ENCODE results near the gene R3HDM2. TPM values are rescaled to one million over a fixed set of nuclear protein-coding genes. Genes with fewer than 3 reads are reported as not detected.

Gene R3HDM2
- total RNA-seq, 4 donors from 2014 or later = 30.7 to 40.8 (median 35.5) TPM

DNA sequence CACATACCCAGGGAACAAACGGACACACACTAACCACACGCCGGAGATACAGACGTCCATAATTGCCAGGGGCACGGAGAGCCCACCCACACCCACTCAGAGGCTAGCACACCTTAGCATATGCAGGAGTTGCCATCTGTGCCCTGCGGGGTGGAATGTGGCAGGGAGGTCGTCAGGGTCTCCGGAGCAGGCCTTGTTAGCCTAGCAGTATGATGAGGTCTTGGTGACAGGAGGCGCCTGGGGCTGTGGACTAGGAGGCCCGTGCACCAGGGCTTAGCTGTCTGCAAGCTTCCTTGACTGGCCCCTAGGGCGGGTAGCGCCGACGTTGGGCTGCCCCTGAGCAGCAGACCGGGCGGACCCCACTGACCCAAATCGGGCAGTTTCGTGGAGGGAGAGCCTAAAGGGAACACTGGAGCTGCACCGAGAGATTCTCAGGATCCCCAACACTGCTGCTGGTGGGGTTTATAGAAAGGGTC, 189.9 kb downstream of the R3HDM2 start:
- no peaks in the 10 kb centered on the region for H3K36me3 ChIP-seq
- peaks cover 35% of the 10 kb centered on the region for H3K27me3 ChIP-seq
- intact Hi-C loops (cut with DNase I) = no loop called here
- no peak overlapping the region for H3K4me3 ChIP-seq (replicated peaks in 1 of 3)
- WGBS, 2 donors = 13 to 31% methylated on average over 13 of the region's 19 CpGs
- H3K4me1 ChIP-seq = peaks cover 31 to 60% of the 10 kb centered on the region in 2 donors
- no peaks in the 10 kb centered on the region for H3K9me3 ChIP-seq
- TF ChIP-seq POLR2A (IDR thresholded peaks at IDR 0.05) = no peak
- TF ChIP-seq, protein P1, sequence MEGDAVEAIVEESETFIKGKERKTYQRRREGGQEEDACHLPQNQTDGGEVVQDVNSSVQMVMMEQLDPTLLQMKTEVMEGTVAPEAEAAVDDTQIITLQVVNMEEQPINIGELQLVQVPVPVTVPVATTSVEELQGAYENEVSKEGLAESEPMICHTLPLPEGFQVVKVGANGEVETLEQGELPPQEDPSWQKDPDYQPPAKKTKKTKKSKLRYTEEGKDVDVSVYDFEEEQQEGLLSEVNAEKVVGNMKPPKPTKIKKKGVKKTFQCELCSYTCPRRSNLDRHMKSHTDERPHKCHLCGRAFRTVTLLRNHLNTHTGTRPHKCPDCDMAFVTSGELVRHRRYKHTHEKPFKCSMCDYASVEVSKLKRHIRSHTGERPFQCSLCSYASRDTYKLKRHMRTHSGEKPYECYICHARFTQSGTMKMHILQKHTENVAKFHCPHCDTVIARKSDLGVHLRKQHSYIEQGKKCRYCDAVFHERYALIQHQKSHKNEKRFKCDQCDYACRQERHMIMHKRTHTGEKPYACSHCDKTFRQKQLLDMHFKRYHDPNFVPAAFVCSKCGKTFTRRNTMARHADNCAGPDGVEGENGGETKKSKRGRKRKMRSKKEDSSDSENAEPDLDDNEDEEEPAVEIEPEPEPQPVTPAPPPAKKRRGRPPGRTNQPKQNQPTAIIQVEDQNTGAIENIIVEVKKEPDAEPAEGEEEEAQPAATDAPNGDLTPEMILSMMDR (IDR thresholded peaks at IDR 0.05) = no peak
- no peak overlapping the region for H3K27ac ChIP-seq
- DNase-seq = no peak

DNA sequence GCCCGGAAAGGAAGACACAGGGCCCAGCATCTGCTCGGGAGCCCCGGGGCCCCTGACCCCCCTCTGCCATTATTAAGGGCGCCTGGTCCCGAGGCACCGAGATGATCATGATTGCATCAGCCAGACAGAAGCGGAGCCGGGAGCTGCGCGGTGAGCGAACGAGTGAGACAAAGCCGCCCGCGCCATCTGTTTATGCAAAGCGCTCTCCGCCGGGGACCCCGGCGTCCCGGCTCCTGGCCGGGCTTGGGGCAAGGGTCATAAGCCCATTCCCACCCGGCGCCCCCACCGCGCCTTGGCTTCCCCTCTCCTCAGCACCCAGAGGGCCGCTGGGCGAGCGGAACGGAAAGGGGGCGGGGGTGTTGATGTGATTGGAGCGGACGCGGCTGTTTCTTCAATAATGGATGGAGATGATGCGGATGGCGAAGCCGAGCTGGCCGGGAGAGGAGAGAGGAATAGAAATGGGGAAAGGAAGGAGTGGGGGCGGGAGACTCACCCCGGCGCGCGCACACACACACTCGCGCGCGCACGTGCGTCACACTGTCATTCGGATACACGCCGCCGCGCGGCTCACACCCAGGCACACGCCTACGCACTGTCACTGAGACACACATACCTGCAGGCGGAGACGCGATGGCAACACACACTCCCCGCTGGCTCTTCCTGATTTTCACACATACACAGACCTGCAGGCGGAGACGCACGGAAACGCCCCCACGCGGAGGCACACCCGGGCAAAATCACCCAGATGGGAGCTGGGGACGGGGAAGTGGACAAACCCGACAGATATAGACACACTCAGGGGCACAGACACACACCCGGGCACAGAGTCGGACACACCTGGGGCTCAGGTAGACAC, 190.5 kb downstream of the R3HDM2 start:
- Histone ChIP-seq H3K36me3 (no peaks in the 10 kb centered on the region), H3K9me3 (no peaks in the 10 kb centered on the region), H3K27me3 (peaks cover 35% of the 10 kb centered on the region), H3K4me1 (peaks cover 31 to 60% of the 10 kb centered on the region in 2 donors), H3K4me3 (replicated peaks in 1 of 3) (peak overlapping the region in 2 of 3 donors; percentile 31 to 40), H3K27ac (no peak overlapping the region)
- 1% methylated on average over 45 of the region's 72 CpGs for WGBS, 2 donors
- intact Hi-C loops (cut with DNase I) = no loop called here
- peak; percentile 38 to 50 for DNase-seq
- TF ChIP-seq, protein P1 (IDR thresholded peaks at IDR 0.05) = peak in 1 of 6 experiments; percentile 7
- TF ChIP-seq POLR2A (IDR thresholded peaks at IDR 0.05) = no peak

DNA sequence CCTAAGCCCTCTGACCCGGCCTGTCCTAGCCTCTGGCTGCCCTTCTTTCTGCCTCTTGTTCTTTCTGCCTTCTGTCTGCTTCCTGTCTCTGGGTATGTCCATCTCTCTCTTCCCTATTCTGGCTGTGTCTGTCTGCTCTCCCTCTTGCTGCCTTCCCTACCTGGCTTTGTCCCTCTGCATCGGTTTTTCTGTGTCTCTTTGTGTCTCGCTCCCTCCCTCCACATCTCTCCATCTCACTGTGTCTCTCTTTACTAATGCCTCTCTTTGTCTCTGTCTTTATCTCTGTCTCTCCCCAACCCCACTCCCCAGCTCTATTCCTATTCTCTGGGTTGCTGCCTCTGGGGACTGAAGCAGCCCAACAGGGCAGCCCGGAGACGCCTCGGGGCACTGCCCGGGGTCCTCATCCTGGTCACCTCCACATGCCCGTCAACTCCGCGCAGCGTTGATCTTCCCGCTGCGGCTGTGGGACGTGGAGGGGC, 191.2 kb downstream of the R3HDM2 start:
- Histone ChIP-seq H3K36me3 (no peaks in the 10 kb centered on the region), H3K4me3 (replicated peaks in 1 of 3) (peak overlapping the region in 2 of 3 donors; percentile 31 to 40), H3K9me3 (no peaks in the 10 kb centered on the region), H3K27ac (no peak overlapping the region), H3K27me3 (peaks cover 35% of the 10 kb centered on the region), H3K4me1 (peaks cover 31 to 60% of the 10 kb centered on the region in 2 donors)
- TF ChIP-seq, protein P1 (IDR thresholded peaks at IDR 0.05) = no peak
- TF ChIP-seq POLR2A (IDR thresholded peaks at IDR 0.05) = no peak
- intact Hi-C loops (cut with DNase I) = no loop called here
- no peak for DNase-seq
- 2 to 4% methylated on average over 13 to 14 of the region's 14 CpGs for WGBS, 2 donors

DNA sequence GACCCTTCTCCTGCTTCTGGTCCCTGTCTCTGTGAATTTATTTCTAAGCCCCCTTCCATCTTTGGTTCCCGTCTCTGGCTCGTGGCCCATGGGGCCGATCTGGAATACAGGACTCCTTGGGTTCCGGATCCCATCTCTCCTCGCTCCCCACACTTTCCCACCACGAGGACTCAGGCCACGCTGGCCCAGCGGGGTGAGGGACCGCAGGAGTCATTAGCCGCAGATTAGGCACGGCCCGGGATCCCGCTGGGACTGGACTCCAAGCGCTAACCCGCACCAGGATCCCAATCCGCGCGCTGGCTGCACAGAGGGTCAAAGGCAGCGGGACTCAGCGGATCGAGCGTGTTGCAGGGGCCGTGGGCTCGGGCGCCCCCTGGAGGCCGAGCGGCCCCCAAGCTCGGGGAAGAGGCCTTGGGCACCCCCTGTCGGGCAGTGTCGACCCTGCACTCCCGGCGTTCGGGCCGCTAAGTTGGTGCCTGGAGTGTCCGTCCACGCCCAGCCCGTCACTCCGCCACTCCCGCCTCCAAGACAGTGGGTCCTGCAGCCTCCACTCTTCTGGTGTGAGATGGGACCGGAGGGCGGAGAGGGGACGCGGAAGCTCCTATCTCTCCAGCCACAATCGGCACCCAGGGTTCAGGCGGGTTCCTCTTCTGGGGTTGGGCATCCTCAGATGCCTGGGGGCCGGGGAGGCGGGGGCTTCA, 191.8 kb downstream of the R3HDM2 start:
- peaks cover 30 to 60% of the 10 kb centered on the region in 2 donors for H3K4me1 ChIP-seq
- H3K36me3 ChIP-seq = peaks cover 3 to 6% of the 10 kb centered on the region in 2 donors
- H3K9me3 ChIP-seq = no peaks in the 10 kb centered on the region
- intact Hi-C loops (cut with DNase I) = no loop called here
- DNase-seq = peak; percentile 76 to 79
- TF ChIP-seq, protein P1 (IDR thresholded peaks at IDR 0.05) = peak; percentile 97 to 100 (median 100)
- no peak for TF ChIP-seq POLR2A (IDR thresholded peaks at IDR 0.05)
- peak overlapping the region in 1 of 3 donors; percentile 25 for H3K4me3 ChIP-seq (replicated peaks in 1 of 3)
- H3K27me3 ChIP-seq = peaks cover 32% of the 10 kb centered on the region
- 4 to 7% methylated on average over 21 to 28 of the region's 47 CpGs for WGBS, 2 donors
- no peak overlapping the region for H3K27ac ChIP-seq
